CD4-positive, alpha-beta T cell treated with Interleukin-17A for 4 hours (primary cell): ENCODE data around the gene SUCLA2.
"Not testable (repeated sequence)": the region's sequence is repeated elsewhere in the genome, so short reads cannot be mapped to it uniquely, and the experiment has no call there.

ENCODE experiments used
- DNase-seq: peaks from one replicate; pipeline ENCODE4 v3.0.0-alpha.2; 2020; ENCODE audit warnings: mixed read lengths

SUCLA2 gene

DNA sequence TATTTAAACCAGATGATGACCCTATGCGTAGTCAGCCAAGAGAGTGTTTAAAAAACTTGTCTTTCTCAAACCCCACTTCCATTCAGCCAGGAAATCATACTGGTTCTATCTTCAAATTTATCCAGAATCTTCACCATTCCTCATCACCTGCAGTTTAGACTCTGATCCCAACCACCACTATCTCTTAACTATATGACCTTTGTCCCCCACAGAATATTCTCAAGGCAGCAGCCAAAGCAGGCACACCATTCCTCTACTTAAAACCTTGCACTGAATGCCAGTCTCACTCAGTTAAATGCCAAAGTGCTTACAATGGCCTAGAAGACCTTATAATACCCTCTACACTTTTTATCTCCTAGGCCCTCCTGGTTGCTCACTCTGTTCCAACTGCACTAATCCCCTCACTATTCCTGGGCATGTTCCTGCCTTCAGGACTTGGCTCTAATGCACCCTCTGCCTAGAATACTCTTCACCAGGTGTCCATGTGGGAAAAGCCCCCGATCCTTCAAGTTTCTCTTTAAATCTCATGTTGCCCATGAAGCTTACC, 10.1 kb downstream of the SUCLA2 start:
- DNase-seq, result no peak

DNA sequence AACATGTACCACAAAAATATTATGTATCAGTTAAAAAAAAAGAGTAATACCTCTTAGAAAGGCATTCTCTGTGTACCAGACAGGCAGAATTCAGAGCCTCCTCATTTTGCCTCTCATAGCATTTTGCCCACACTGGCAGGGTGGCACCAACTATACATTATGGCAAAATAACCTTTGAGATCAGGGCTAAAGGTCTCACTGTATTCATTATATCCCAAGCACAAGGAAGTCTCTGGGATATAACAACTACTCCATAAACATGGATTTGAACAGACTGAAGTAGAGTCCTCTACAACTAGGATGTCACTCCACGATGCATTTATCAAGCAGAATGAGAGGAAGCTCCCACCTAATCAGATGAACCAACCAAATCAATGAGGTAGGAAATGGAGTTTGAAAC, 10.6 kb downstream of the SUCLA2 start:
- no peak for DNase-seq

DNA sequence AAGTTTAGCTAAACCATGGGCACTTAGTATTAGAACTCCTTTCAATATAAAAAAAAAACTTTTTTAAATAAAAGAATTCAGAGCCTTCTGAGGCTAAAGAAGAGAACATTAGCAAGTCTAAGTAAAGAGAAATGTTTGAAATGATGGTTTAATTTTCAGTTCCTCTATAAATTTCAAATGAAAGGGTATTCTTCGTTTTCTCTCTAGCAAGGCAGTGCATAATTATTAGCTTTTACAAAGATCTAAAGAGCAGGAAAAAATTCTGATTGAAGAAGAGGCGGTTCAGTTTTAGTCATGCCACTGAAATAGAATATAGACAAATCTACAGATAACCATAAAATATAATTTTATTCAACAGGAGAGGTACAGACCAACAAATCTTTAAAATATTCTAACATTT, 18.0 kb downstream of the SUCLA2 start:
- no peak for DNase-seq

DNA sequence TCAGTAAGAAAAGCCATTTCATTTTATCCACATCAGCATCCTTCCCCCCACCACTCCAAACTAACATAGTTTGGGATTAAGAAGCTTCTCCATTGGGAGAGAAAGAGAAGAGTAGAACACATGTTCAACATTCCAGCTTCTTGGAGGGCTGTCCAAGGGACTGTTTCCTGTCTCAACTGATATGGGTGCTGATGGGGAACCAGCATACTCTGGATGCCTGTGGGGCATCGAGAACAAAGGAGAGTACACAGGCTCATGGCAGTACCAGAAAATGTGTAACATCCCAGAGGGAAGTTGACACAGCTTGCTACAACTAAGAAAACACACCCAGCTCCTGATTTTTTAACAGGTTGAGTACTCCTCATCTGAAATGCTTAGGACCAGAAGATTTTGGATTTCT, 24.7 kb downstream of the SUCLA2 start:
- DNase-seq, result no peak

DNA sequence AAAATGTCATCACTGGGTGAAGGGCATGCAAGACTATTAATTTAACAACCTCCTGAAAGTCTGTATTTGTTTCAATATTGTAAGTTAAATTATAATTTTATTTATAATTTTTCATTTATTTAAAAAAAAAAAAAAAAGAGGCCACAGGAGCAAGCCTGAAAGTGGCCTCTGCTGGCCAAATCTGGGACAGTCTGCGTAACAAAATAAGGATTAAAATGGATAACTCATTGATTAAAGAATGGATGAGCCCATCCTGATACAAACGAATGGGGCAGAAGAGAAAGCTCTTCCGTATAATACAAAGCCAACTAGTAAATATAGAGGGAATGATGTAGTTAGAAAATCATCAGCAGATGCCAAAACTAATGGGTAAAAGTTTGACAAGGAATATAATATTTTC, 36.2 kb downstream of the SUCLA2 start:
- no peak for DNase-seq

DNA sequence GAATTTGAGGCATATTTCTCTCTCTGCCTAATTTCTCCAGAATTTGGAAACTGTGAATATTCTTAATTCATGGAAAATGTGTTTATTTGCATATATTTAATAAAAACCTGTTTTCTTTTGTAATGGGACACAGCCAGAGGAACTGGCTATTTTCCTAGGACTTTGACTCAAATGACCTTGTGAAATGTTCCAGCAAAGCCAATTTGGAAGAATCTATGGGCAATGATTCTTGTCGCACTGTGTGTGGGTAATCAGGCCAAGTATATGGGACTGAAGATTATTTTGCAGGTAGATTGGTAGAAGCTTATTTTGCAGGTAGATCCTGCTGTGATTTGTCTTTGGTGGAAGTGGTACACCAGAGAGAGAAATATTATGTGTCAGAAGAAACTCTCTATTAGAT, 38.8 kb downstream of the SUCLA2 start:
- no peak for DNase-seq

DNA sequence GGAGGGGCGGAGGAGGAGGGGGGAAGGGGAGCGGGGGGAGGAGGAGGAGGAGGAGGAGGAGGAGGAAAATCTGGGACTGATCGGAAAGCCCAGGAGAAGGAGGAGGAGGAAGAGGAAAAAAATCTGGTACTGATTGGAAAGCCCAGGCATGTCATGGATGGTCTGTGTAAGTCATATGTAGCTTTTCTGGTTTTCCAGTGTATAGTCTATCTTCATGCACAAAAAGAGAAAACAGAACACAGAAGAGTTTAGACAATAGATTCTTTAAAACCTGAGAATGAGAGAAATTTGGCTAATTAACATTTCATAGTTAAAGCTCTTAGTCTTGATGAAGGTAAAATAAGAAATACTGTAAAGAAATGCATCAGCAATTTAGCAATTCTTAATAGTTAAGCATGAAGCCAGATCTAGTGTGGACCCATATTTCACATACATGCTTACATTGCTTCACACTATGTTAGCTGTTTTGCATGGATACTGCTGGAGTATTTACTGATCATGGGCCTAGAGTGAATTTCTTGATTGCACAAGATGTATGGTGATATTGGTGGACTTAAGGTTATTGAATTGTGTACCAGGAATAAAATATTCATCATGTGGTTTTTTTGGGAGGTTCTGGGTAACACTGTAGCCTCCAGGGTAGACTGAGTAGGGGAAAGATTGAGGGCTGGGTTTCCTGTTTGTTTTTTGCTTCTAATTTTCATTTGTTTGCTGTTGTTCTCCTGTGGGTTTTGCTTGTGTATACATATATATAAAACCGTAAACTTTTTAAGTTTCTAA, 41.4 kb downstream of the SUCLA2 start:
- no peak for DNase-seq

DNA sequence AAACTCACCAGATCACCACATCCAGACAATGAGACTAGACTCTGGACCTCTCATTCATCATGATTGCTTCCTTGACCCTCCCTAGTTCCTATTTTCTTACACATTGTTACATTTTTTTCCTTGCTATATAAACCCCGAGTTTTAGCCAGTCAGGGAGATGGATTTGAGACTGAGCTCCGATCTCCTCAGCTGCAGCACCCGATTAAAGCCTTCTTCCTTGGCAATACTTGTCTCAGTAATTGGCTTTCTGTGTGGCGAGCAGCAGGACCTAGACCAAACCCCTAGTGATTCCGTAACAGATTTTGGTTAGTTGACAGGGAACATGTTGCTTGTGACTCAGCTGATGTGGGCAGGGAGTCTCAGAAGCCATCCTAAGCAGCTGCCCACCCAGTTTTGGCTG, 44.0 kb downstream of the SUCLA2 start:
- no peak for DNase-seq

DNA sequence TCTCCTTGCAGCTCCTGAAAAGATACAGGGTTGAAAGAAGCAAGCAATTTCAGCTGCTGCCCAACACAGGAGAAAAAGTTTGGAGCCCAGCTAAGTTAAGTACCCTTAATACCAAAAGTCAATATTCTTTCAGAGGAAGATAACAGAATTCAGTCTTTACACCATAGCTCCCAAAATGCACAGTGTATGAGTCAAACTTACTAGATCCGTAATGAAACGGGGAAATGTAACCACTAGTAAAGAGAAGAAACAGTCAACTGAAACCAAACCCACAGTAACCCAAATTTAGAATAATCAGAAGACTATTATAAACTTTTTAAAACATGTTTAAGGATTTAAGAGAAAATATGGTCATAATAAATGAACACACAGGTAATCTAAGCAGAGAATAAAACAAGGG, 45.2 kb downstream of the SUCLA2 start:
- DNase-seq, result no peak

DNA sequence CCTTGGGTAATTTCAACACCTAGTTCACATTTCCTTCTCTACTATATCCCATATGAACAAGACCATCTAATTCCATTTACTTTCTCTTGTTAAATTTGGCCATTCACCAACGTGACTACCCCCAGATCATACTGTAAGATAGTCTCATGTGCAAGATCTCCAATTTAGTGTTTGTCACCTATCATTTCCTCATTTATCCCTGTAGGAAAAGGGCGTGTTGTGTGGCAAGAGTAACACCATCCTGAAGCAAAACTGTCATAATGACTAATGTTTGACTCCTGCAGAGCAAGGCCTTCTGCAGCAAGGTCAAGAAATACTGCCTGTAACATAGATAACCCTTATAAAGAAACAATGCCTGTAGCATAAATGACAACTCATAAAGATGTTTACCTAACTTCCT, 51.3 kb downstream of the SUCLA2 start:
- no peak for DNase-seq

DNA sequence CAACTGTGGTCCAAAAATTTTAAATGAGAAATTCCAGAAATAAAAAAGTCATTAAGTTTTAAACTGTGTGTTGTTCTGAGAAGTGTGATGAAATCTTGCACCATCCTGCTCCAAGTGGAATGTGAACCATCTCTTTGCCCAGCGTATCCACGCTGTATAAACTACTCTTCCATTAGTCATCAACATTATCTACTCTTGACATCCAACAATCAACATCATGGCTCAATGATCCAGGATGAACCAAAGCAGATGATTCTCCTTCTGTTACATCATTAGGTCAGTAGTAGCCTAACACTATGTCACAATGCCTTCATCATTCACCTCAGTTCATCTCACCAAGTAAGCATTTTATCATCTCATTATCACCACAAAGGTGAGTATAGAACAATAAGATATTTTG, 55.3 kb downstream of the SUCLA2 start:
- DNase-seq, result no peak

DNA sequence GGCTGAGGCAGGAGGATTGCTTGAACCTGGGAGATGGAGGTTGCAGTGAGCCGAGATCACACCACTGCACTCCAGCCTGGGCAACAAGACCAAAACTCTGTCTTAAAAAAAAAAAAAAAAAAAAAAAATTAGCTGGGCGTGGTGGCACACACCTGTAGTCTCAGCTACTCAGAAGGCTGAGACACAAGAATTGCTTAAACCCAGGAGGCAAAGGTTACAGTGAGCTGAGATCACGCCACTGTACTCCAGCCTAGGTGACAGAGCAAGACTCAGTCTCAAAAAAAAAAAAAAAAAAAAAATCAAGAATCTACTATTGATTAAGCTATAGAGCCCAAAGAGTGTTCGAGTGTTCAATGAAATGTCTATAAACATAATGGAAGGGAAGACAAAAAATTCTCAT, 55.9 kb downstream of the SUCLA2 start:
- DNase-seq, result not testable (repeated sequence)

DNA sequence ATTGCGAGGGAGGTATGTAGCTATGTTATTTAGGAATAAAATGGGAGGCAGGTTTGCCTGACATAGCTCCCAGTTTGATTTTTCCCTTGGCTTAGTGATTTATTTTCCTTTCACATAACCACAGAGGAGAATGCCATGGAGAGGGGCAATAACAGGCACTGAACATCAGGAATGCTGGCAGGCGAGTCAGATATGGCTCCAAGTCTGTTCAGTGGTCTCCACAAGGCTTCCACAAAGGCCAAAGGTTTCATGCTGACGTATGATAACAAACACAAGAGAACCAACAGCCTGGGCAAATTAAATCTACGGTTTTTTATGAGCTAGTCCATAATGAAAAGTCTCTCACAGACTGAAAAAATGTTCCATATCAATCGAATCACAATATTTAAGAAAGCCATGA, 66.7 kb downstream of the SUCLA2 start:
- no peak for DNase-seq

DNA sequence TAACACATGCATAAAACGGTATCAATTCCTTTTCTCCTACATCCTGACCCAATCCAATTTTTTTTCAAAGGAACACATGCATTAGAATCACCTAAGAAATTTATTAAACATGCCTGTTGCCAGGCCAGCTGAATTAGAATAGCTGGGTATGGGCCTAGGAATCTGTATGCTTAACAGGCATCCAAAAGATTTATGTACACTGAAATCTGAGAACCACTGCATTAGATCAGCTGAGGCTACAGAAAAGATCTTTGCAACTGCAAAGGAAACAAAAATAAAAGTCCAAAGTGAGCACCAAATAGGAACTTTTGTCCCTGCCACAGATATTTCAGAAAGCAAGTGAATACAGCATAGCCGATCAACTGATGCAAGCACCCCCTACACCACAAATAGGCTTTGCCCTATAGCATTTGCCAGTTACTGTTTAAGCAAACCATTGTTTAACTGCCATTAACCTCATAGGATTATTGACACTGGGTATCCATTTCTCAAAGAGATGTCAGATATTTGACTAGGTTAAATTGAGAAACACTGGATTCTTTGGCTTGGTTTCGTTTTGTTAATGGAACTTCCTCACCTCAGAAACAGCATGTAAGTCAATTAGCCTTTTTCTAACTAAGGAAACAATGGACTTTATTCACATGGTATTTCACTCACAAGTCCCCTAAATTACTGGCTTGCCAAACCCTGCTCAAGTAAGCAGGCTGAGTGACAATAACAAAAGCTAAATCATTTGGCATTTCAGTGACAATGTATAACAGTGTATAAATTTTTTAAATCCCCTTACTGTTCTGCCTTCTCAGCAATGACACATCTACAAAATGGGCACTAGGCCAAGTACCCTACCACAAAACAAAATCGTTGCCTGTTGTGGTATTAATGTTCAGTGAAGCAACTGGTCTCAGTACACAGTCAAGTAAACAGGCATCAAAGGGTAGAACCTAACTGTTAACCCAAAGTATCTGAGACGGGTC, 67.8 kb downstream of the SUCLA2 start:
- DNase-seq, result no peak

DNA sequence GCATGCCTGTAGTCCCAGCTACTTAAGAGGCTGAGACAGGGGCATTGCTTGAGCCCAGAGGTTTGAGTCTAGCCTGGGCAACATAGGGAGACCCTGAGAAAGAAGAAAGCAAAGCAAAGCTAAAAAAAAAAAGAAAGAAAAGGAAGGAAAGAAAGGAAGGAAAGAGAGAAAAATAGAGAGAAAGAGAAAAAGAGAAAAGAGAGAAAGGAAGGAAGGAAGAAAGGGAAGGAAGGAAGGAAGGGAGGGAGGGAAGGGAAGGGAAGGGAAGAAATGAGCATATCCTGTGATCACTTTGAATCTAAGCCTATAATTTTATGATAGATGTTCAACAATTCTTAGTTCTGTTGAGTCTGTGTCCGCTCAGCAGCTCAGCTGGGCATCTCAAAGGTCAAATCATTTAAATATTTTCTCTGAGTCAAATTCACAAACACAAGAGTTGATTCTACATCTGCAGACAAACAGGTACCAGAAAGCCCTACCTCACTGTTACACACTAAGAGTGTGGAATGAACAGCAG, 70.4 kb downstream of the SUCLA2 start:
- DNase-seq, result no peak

DNA sequence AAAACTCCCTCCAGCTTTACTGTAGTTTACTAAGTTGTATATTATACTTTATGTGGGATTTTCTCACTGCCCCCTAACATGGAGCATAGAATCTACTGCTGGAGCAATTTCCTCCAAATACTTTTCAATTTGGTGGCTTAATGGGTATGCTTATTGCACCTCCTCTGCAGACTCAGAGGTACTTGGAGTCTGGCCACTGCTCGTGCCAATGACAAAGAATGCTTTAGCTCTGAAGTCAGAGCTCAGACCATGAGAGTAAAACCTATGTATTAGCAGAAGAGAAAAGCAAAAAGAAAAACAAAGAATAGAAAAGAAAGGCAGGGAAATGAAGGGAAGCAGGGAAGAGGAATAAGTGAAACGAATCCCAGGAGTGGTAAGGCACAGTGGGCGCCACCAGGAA, 71.9 kb downstream of the SUCLA2 start:
- DNase-seq, result no peak

DNA sequence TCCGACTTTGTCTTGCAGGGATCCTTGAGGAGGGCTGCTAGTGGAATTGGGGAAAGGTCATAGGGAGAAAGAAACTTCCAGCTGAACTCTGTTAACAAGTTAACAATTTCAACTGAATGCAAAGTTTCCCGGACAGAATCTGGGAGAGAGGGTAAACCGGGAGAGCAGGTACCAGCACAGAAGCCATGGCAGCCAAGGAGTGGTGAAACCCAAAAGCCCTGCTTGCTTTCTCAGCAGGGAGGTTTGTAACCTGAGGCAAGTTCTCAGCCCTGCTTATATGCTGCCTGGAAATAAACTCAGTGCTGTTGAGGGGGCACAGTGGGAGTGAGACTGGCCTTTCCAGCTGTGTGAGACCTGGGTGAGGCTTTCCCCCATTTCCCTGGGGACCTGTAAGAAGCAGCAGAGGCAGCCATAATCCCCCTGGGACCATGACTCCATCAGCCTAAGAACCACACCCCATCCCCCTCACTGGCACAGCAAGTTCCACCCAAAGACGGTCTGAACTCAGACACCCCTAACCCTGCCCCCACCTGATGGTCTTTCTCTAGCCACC, 84.0 kb downstream of the SUCLA2 start:
- DNase-seq, result no peak

DNA sequence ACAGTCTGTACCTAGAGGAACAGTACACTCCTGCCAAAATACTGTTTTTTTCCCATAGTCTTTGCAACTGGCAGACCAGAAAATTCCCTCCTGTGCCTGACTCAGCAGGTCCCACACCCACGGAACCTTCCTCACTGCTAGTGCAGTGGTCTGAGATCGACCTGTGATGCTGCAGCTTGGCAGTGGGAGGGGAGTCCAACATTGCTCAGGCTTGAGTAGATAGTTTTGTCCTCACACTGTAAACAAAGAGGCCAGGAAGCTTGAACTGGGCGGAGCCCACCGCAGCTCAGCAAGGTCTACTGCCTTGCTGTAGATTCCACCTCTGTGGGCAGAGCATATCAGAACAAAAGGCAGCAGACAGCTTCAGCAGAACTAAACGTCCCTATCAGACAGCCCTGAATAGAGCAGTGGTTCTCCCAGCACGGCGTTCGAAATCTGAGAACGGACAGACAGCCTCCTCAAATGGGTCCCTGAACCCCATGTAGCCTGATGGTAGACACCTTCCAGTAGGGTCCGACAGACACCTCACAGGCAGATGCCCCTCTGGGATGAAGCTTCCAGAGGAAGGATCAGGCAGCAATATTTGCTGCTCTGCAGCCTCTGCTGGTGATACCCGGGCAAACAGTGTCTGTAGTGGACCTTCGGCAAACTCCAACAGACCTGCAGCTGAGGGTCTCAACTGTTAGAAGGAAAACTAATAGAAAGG, 92.7 kb downstream of the SUCLA2 start:
- no peak for DNase-seq

DNA sequence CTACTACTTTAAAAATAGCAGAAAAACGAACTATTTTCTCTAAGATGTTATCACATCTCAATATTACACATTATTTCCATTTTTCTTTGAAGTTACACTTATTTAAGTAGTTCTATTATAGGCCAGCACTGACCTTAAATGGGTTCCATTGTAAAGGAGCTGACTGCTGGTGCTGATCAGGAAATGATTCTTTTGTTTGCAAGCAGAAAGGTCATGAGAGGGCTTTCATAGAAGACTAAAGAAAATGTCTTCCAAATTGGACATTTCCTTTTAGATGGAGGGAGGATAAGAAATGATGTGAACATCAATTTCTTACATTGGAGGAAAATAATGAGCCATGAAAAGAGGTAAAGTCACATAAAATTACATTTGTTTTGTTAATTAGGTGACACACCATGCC, 96.2 kb downstream of the SUCLA2 start:
- DNase-seq, result no peak

DNA sequence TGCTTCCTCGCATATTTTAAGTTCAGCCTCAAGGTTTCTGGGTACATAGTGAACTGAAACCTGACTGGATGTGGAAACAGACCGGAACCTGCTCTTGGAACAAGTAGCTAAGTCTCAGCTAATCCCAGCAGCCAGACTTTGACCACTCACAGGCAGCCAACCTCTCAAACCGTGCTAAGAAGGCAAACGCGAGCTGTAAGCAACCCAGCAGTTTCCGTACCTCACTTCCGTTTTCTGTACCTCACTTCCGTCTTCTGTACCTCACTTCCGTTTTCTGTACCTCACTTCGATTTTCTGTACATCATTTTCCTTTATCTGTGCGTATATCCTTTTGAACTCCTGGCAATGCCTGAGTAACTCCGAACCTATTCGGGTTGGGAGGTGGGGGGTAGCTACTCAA, 96.8 kb downstream of the SUCLA2 start:
- DNase-seq, result no peak

DNA sequence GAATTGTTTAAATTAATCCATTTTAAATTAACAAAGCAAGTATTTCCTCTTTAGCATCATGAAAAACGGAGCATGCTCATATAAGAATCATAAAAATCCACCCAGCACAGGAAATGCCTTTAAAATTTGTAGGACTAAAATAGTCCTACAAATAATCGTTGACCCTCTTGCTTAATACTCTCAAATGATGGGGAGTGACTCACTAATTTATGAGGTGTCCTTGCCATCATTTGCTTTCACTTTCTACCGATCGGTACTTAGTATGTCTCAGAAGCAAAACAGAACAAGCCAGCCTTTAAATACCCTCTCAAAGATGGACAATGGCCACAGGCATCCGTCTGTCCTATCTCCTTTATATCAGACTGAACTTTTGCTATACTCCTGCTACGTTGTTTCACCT, 97.2 kb downstream of the SUCLA2 start:
- DNase-seq, result no peak

DNA sequence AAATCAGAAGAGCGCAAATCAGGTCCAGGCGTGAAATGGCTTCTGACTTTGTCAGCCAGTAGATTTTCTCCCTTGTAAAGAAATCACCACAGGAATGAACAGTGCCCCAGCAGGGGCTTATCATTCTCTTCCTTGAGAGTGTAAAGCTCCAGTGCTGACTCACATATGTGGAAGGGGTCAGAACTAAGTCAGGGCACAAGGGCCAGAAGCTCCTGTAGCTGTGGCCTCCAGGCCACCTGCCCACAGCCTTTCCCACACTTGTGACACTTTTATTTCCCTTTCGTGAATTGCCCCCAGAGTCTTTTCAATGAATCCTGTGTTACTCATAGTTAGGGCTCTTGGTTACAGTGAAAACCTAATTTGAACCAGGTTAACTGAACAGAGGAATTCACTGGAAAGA, 99.6 kb downstream of the SUCLA2 start:
- no peak for DNase-seq

DNA sequence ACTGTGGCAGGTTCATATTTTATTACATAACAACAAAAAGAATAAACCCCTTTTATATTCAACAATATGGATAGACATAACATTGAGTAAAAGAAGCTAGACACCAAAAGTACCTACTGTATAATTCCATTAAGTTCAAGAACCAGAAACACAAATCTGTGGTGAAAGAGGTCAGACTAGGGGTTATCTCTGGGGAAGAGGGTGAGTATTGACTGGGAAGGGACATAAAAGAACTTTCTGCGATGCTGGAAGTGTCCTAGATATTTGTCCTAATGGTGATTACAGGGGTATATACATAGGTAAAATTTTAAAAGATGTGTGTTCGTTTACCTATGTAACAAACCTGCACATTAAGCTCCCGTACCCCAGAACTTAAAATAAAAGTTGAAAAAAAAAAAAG, 103.0 kb downstream of the SUCLA2 start:
- DNase-seq, result no peak
